NCI-H748 (cell line): ENCODE results near the gene TEKTIP1.
A peak's percentile ranks its signal among the peaks of the same experiment; 100 is the strongest.

ENCODE experiments used
- DNase-seq: peaks from one replicate; lab custom pipeline; 2025; ENCODE audit not compliant: unreplicated experiment; lab: John Stamatoyannopoulos, UW

TEKTIP1 gene

GRCh38 chr19:3536429-3537100 is 2.4 kb upstream of the TEKTIP1 start:
- no peak for DNase-seq

- no peak for DNase-seq
Observed at GRCh38 chr19:3537101-3537437, 1.9 kb upstream of the TEKTIP1 start.

GRCh38 chr19:3537438-3538240 is 1.3 kb upstream of the TEKTIP1 start:
- DNase-seq: no peak

GRCh38 chr19:3538258-3538929 is 580 bp upstream of the TEKTIP1 start:
- DNase-seq: no peak

GRCh38 chr19:3539756-3540118 is 763 bp downstream of the TEKTIP1 start:
- no peak for DNase-seq

- DNase-seq: no peak
Observed at GRCh38 chr19:3543150-3544057, 4.4 kb downstream of the TEKTIP1 start.

DNA sequence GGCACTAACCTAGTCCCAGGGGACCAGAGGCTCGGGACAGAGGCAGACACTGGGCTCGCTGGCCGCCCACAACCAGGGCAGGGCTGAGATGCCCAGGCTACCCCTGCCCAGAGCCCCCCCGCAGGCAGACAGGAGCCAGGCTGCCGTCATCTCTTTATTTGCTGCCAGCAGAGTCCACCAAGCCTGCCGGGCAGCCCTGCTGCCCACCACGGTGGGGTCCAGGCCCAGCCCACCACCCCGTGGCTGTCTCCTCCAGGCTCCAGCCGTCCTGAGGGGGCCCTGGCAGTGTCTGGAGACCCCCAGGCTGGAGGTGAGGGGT is 5.0 kb downstream of the TEKTIP1 start:
- DNase-seq: no peak

DNA sequence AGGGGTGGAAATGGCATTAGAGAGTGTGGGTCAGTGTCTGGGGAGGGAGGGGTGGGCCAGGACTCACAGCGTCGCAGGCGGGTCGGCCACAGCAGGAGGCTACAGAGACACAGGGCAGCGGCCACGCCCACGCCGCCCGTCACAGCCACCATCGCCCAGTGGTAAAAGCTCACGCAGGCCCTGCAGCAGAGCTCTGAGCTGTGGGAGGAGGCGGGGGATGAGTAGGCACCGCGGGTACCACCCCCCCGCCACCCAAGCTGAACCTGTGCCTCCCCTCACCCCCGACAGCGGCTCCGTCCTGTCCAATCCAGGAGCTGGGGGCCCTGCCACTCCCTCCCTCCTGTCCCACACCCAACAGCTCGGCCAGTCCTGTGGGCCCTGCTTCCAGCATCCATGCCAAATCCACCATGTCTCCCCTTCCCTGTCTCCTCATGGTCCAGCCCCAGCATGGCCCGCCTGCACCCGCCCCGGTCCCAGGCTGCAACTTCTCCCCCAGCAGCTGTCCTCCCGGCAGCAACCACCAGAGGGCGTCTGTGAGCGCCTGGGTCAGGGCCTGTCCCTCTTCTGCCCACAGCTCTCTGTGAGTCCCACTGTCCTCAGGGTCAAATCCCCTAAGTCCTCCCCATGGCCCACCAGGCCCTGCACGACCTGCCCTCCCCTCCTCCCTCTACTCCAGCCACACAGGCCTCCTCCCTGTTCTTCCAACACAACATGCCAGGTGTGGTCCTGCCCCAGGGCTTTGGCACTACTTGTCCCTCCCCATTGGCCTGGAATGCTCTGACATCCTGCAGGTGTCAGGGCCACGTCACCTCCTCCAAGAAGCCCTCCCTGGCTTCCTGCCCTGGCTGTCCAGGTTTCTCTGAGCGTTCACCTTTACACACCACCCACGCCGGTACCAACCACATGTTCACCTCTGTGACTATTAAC is 6.0 kb downstream of the TEKTIP1 start:
- DNase-seq: peak; percentile 39

GRCh38 chr19:3545669-3546034 is 6.7 kb downstream of the TEKTIP1 start:
- DNase-seq: no peak

- DNase-seq: no peak
Observed at GRCh38 chr19:3546119-3546518, 7.1 kb downstream of the TEKTIP1 start.

DNA sequence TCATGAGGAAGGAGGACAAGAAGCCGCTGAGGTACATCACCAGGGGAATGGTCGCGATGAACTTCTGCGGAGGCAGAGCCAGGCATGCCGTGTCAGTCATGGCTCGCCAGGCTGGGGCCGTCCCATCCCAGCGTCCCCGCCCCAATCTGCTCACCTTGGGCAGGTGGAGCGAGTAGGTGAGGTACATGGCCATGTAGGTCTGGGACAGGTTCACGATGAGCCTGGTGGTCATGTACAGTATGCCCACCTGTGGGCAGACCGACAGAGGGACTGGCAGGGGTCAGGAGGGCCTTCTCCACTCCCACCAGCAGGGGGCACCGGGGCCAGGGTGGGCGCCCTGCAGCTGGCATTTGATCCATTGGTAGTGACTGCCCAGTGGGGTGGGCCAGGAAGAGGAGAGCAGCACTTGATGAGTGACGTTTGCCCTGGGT is 8.3 kb downstream of the TEKTIP1 start:
- no peak for DNase-seq

GRCh38 chr19:3547767-3548282 is 8.9 kb downstream of the TEKTIP1 start:
- no peak for DNase-seq

DNA sequence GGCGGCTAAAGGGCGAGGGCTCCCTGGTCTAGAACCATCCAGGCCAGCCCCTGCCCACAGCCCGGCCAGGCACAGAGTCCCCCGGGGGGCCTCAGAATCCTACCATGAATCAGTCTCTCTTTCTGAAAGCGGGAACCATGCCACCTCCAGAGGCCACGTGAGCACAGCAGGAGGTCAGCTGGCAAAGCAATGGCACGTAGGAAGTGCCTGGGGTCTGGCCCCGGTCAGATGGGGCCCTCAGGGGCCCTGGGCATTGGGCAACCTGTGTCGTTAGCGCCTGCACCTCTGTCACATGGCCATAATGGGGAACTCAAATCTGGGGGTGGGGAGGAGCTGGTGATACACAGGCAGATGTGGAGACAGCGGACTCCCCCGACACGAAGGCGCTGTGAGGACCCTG is 9.6 kb downstream of the TEKTIP1 start:
- no peak for DNase-seq

DNA sequence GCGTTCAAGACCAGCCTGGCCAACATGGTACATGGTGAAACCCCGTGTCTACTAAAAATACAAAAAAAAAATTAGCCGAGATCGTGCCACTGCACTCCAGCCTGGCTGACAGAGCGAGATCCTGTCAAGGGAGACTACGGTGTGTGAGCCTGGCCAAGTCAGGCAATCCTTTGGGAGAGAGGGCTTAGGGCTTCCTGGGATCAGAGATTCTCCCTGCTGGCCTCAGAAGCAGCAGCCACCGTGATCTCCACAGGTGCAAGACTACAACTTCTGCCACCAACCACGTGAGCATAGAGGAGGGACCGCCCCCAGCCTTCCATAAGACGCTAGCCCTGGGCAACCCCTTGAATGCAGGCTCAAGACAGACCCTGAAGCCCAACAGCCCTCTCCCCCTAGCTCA is 10.8 kb downstream of the TEKTIP1 start:
- no peak for DNase-seq

- no peak for DNase-seq
Observed at GRCh38 chr19:3550947-3551791, 12.2 kb downstream of the TEKTIP1 start.

DNA sequence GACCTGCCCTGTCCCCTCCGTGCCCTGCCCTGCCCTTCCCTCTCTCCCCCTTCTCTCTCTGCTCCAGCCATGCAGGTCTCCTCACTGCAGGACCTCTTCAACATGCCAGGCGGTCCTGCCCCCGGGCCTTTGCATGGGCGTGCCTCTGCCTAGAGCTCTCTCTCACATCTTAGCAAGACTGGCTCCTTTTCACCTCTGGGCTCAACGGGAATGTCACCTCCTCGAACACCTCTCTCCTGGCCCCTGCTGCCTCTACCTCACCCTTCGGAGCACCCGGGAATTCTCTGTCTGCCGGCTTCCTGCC is 12.8 kb downstream of the TEKTIP1 start:
- DNase-seq: no peak

GRCh38 chr19:3554254-3555083 is 15.5 kb downstream of the TEKTIP1 start:
- no peak for DNase-seq

- no peak for DNase-seq
Observed at GRCh38 chr19:3555653-3556422, 16.9 kb downstream of the TEKTIP1 start.
